ENCODE results near the gene THAP4. TPM values are rescaled to one million over a fixed set of nuclear protein-coding genes. Genes with fewer than 3 reads are reported as not detected.

THAP4 gene
- total RNA-seq, 1 donor from 2014 or later: 23.7 TPM

GRCh38 chr2:241632478-241633325 is 4.3 kb downstream of the THAP4 start:
- Mint-ChIP-seq H3K27ac (no peak overlapping the region), H3K36me3 (ENCODE audit: low read depth) (peaks cover 35% of the 10 kb centered on the region), H3K4me1 (peaks cover 9% of the 10 kb centered on the region), H3K9me3 (no peaks in the 10 kb centered on the region), H3K27me3 (no peaks in the 10 kb centered on the region), H3K4me3 (no peak overlapping the region)
- DNase-seq: no peak
- TF ChIP-seq, protein P1, sequence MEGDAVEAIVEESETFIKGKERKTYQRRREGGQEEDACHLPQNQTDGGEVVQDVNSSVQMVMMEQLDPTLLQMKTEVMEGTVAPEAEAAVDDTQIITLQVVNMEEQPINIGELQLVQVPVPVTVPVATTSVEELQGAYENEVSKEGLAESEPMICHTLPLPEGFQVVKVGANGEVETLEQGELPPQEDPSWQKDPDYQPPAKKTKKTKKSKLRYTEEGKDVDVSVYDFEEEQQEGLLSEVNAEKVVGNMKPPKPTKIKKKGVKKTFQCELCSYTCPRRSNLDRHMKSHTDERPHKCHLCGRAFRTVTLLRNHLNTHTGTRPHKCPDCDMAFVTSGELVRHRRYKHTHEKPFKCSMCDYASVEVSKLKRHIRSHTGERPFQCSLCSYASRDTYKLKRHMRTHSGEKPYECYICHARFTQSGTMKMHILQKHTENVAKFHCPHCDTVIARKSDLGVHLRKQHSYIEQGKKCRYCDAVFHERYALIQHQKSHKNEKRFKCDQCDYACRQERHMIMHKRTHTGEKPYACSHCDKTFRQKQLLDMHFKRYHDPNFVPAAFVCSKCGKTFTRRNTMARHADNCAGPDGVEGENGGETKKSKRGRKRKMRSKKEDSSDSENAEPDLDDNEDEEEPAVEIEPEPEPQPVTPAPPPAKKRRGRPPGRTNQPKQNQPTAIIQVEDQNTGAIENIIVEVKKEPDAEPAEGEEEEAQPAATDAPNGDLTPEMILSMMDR (IDR thresholded peaks at IDR 0.05): no peak
- no peak for ATAC-seq (ENCODE audit: low read depth)
- CTCF ChIA-PET: no interaction called here
- intact Hi-C loops (cut with micrococcal nuclease): no loop called here
- POLR2A ChIA-PET: interaction anchor here (1.3 kb wide), 1 partner anchor 15 kb away, joined by 3 read pairs; no protein-coding TSS in a partner anchor

GRCh38 chr2:241629762-241630435 is 7.1 kb downstream of the THAP4 start:
- ATAC-seq (ENCODE audit: low read depth) (no peak), DNase-seq (no peak)
- Mint-ChIP-seq H3K36me3 (ENCODE audit: low read depth) (peaks cover 44% of the 10 kb centered on the region), H3K27me3 (no peaks in the 10 kb centered on the region), H3K4me3 (no peak overlapping the region), H3K4me1 (peaks cover 4% of the 10 kb centered on the region), H3K9me3 (no peaks in the 10 kb centered on the region), H3K27ac (no peak overlapping the region)
- intact Hi-C loops (cut with micrococcal nuclease): no loop called here
- ChIA-PET POLR2A (interaction anchor here (0.7 to 1.6 kb wide), 2 partner anchors 20 to 212 kb away, joined by 3 to 4 read pairs; no protein-coding TSS in a partner anchor), CTCF (no interaction called here)
- TF ChIP-seq, protein P1 (IDR thresholded peaks at IDR 0.05): no peak

DNA sequence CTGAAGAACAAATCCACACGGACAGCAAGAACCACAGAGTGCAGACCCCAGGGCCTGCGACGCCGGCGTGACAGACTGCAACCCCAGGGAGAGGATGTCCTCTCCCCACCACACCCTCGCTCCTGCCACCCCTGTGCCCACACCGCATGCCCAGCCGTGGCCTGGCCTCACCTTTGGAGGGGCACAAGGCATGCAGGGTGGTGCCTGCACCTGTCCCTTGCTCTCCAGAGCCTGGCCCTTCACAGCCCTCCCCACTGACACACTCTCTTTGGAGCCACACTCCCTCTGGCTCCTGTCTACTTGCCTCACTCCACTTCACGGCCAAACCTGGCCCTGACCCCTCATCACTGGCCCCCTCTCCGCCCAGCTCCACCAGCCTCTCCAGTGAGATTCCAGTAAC is 9.3 kb downstream of the THAP4 start:
- CTCF ChIA-PET: no interaction called here
- H3K36me3 Mint-ChIP-seq (ENCODE audit: low read depth): peaks cover 34% of the 10 kb centered on the region
- H3K4me1 Mint-ChIP-seq: peaks cover 4% of the 10 kb centered on the region
- DNase-seq (no peak), ATAC-seq (ENCODE audit: low read depth) (no peak)
- intact Hi-C loops (cut with micrococcal nuclease): no loop called here
- H3K27ac Mint-ChIP-seq: no peak overlapping the region
- TF ChIP-seq, protein P1 (IDR thresholded peaks at IDR 0.05): no peak
- POLR2A ChIA-PET: no interaction called here
- no peaks in the 10 kb centered on the region for H3K27me3 Mint-ChIP-seq
- no peaks in the 10 kb centered on the region for H3K9me3 Mint-ChIP-seq
- H3K4me3 Mint-ChIP-seq: no peak overlapping the region

DNA sequence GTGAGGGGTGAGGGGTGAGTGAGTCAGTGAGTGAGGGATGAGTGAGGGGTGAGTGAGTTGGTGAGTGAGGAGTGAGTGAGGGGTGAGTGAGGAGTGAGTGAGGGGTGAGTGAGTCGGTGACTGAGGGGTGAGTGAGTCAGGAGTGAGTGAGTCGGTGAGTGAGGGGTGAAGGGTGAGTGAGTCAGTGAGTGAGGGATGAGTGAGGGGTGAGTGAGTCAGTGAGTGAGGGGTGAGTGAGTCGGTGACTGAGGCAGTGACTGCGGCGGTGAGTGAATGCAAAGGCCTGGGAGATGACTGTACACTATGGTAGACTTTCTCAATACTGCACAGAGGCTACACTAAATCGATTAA is 16.6 kb downstream of the THAP4 start:
- DNase-seq: no peak
- intact Hi-C loops (cut with micrococcal nuclease): no loop called here
- peaks cover 16% of the 10 kb centered on the region for H3K36me3 Mint-ChIP-seq (ENCODE audit: low read depth)
- H3K27me3 Mint-ChIP-seq: no peaks in the 10 kb centered on the region
- peak overlapping the region; percentile 50 for H3K27ac Mint-ChIP-seq
- ATAC-seq (ENCODE audit: low read depth): peak; percentile 18
- no peak overlapping the region for H3K4me3 Mint-ChIP-seq
- H3K9me3 Mint-ChIP-seq: peaks cover 5% of the 10 kb centered on the region
- ChIA-PET POLR2A (no interaction called here), CTCF (no interaction called here)
- H3K4me1 Mint-ChIP-seq: peaks cover 24% of the 10 kb centered on the region
- TF ChIP-seq, protein P1 (IDR thresholded peaks at IDR 0.05): no peak

Data from activated B cell treated with CpG ODN at 0.5 μM for 24 hours (primary cell).